Astrocyte (in vitro differentiated cells and primary cell): ENCODE data around the gene USF3. TPM values are rescaled to one million over a fixed set of nuclear protein-coding genes. Genes with fewer than 3 reads are reported as not detected.

Experiments
- DNase-seq: peaks from one replicate; pipeline ENCODE4 v3.0.0-alpha.2; 2010; ENCODE audit warnings: low read depth
- FAIRE-seq: peaks from 2 replicates; lab custom pipeline; 2011; peaks lifted over from hg19 to GRCh38; lab: Jason Lieb, UNC
- H2AFZ ChIP-seq: 2 replicates; pipeline ENCODE4 v1.6.0; 2012; ENCODE audit warnings: low read depth, low read length, inconsistent platforms
- H3K27ac ChIP-seq: 2 replicates; pipeline ENCODE4 v1.5.1; 2011; ENCODE audit warnings: low read depth, low read length, inconsistent platforms
- H3K27me3 ChIP-seq: 2 replicates; pipeline ENCODE4 v1.6.0; 2011; ENCODE audit warnings: low read length, inconsistent platforms; ENCODE audit not compliant: insufficient read depth
- H3K36me3 ChIP-seq: 2 replicates; pipeline ENCODE4 v1.5.1; 2011; ENCODE audit warnings: low read length, inconsistent platforms; ENCODE audit not compliant: insufficient read depth
- H3K4me1 ChIP-seq: 2 replicates; pipeline ENCODE4 v1.5.1; 2011; ENCODE audit warnings: low read length, inconsistent platforms; ENCODE audit not compliant: insufficient read depth
- H3K4me2 ChIP-seq: 2 replicates; pipeline ENCODE4 v1.6.0; 2012; ENCODE audit warnings: low read length, inconsistent platforms
- H3K4me3 ChIP-seq: 2 replicates; pipeline ENCODE4 v1.5.1; 2011; ENCODE audit warnings: low read depth, mild to moderate bottlenecking, low read length, inconsistent platforms; ENCODE audit not compliant: insufficient read depth
- H3K79me2 ChIP-seq: 2 replicates; pipeline ENCODE4 v1.6.0; 2012; ENCODE audit warnings: mild to moderate bottlenecking, low read length, inconsistent platforms; ENCODE audit not compliant: insufficient read depth
- H3K9ac ChIP-seq: 2 replicates; pipeline ENCODE4 v1.6.0; 2012; ENCODE audit warnings: mild to moderate bottlenecking, low read length, inconsistent platforms
- H3K9me3 ChIP-seq: 2 replicates; pipeline ENCODE4 v1.5.1; 2012; ENCODE audit warnings: low read depth, mild to moderate bottlenecking, low read length, inconsistent platforms; ENCODE audit not compliant: insufficient read depth
- H4K20me1 ChIP-seq: 2 replicates; pipeline ENCODE4 v1.6.0; 2012; ENCODE audit warnings: low read length, inconsistent platforms; ENCODE audit not compliant: insufficient read depth
- H3K27ac Mint-ChIP-seq: one replicate; pipeline ENCODE4 v1.8.0; 2021; ENCODE audit warnings: mild to moderate bottlenecking, mixed read lengths; ENCODE audit not compliant: unreplicated experiment
- H3K27me3 Mint-ChIP-seq: one replicate; pipeline ENCODE4 v1.8.0; 2021; ENCODE audit warnings: low read depth, mixed read lengths; ENCODE audit not compliant: unreplicated experiment
- H3K36me3 Mint-ChIP-seq: one replicate; pipeline ENCODE4 v1.8.0; 2021; ENCODE audit warnings: low read depth, mixed read lengths; ENCODE audit not compliant: unreplicated experiment
- H3K4me1 Mint-ChIP-seq: one replicate; pipeline ENCODE4 v1.8.0; 2021; ENCODE audit warnings: low read depth, mixed read lengths; ENCODE audit not compliant: unreplicated experiment
- H3K4me3 Mint-ChIP-seq: one replicate; pipeline ENCODE4 v1.8.0; 2021; ENCODE audit warnings: mild to moderate bottlenecking, moderate library complexity, mixed read lengths; ENCODE audit not compliant: unreplicated experiment
- H3K9me3 Mint-ChIP-seq: one replicate; pipeline ENCODE4 v1.8.0; 2021; ENCODE audit warnings: mild to moderate bottlenecking, mixed read lengths; ENCODE audit not compliant: unreplicated experiment
- EZH2 ChIP-seq: IDR thresholded peaks from 2 replicates; pipeline ENCODE4 v1.6.1; 2012; ENCODE audit warnings: mild to moderate bottlenecking, low read length, inconsistent platforms; ENCODE audit not compliant: insufficient read depth
- total RNA-seq: library from RNA; stranded (reverse); gene quantifications from 2 replicates; pipeline ENCODE4 v1.2.1, GENCODE V29; 2021
- TF ChIP-seq, protein P1 (sequence below): IDR thresholded peaks from 2 replicates; pipeline ENCODE4 v1.5.1; 2011; ENCODE audit warnings: low read depth, mild to moderate bottlenecking, inconsistent platforms, low read length, moderate library complexity; ENCODE audit not compliant: insufficient read depth

USF3 gene
- total RNA-seq, 1 donor from 2014 or later = 11.8 TPM

DNA sequence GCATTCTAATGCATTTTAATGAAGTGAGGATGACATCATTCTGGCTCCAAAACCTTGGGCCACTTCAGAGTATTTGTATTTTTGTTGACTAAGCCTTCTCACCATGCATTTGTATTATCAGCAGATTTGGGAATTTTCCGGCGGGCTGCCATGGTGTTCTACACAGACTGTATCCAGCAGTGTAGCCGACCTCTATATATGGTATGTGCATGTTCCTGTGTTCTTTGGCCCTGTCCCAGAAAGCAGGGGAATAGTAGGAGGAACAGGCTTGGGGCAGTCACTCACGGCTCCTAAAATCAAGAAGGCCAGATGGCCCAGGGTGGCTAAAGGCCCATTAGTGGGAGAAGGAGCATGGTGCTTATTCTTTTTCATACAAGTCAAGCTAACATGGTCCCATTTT is 80.5 kb downstream of the USF3 start:
- no peak for TF ChIP-seq EZH2
- TF ChIP-seq, protein P1, sequence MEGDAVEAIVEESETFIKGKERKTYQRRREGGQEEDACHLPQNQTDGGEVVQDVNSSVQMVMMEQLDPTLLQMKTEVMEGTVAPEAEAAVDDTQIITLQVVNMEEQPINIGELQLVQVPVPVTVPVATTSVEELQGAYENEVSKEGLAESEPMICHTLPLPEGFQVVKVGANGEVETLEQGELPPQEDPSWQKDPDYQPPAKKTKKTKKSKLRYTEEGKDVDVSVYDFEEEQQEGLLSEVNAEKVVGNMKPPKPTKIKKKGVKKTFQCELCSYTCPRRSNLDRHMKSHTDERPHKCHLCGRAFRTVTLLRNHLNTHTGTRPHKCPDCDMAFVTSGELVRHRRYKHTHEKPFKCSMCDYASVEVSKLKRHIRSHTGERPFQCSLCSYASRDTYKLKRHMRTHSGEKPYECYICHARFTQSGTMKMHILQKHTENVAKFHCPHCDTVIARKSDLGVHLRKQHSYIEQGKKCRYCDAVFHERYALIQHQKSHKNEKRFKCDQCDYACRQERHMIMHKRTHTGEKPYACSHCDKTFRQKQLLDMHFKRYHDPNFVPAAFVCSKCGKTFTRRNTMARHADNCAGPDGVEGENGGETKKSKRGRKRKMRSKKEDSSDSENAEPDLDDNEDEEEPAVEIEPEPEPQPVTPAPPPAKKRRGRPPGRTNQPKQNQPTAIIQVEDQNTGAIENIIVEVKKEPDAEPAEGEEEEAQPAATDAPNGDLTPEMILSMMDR = no peak
- Histone ChIP-seq H3K4me2 (no peak overlapping the region), H3K9ac (no peak overlapping the region), H3K27ac (no peak overlapping the region), H3K4me1 (no peaks in the 10 kb centered on the region), H3K27me3 (no peaks in the 10 kb centered on the region), H2AFZ (no peak overlapping the region), H3K36me3 (no peaks in the 10 kb centered on the region), H4K20me1 (no peaks in the 10 kb centered on the region), H3K9me3 (no peaks in the 10 kb centered on the region), H3K4me3 (no peak overlapping the region), H3K79me2 (no peaks in the 10 kb centered on the region)
- Mint-ChIP-seq H3K27ac (no peak overlapping the region), H3K4me3 (no peak overlapping the region), H3K36me3 (no peaks in the 10 kb centered on the region), H3K4me1 (no peaks in the 10 kb centered on the region), H3K27me3 (peaks cover 2% of the 10 kb centered on the region), H3K9me3 (no peaks in the 10 kb centered on the region)
- FAIRE-seq (no peak), DNase-seq (no peak)

DNA sequence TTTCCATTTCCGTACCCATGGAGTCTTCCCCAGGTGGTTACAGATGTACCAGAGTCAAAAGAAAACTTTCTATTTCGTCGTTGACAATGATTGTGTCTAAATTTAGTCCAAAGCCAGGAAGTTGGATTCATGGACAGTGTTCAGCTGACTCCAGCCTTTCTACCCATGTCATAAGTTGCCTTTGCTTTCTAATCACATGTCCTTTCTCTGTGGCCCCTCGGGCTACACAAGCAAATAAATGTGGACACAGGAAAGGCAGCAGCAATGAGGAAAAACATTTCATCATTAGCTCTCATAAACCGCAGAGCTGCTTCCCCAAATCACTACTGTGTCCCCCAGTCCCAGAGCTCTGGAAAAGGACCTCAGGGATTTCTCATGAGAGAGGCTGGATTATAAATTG is 82.0 kb downstream of the USF3 start:
- no peaks in the 10 kb centered on the region for H3K79me2 ChIP-seq
- Mint-ChIP-seq H3K36me3 (no peaks in the 10 kb centered on the region), H3K9me3 (no peaks in the 10 kb centered on the region), H3K4me3 (no peak overlapping the region), H3K4me1 (no peaks in the 10 kb centered on the region), H3K27ac (no peak overlapping the region), H3K27me3 (peaks cover 2% of the 10 kb centered on the region)
- FAIRE-seq (no peak), DNase-seq (no peak)
- H3K9me3 ChIP-seq = no peaks in the 10 kb centered on the region
- H2AFZ ChIP-seq = no peak overlapping the region
- H3K27me3 ChIP-seq = no peaks in the 10 kb centered on the region
- H3K27ac ChIP-seq = no peak overlapping the region
- H3K36me3 ChIP-seq = no peaks in the 10 kb centered on the region
- no peaks in the 10 kb centered on the region for H4K20me1 ChIP-seq
- H3K4me1 ChIP-seq = no peaks in the 10 kb centered on the region
- TF ChIP-seq, protein P1 = no peak
- TF ChIP-seq EZH2 = no peak
- no peak overlapping the region for H3K9ac ChIP-seq
- no peak overlapping the region for H3K4me3 ChIP-seq
- no peak overlapping the region for H3K4me2 ChIP-seq

GRCh38 chr3:113607219-113607596 is 89.2 kb downstream of the USF3 start:
- Histone ChIP-seq H3K36me3 (no peaks in the 10 kb centered on the region), H4K20me1 (no peaks in the 10 kb centered on the region), H3K4me1 (no peaks in the 10 kb centered on the region), H2AFZ (no peak overlapping the region), H3K4me3 (no peak overlapping the region), H3K27me3 (no peaks in the 10 kb centered on the region), H3K4me2 (no peak overlapping the region), H3K9me3 (no peaks in the 10 kb centered on the region), H3K9ac (no peak overlapping the region), H3K27ac (no peak overlapping the region), H3K79me2 (no peaks in the 10 kb centered on the region)
- no peak for FAIRE-seq
- Mint-ChIP-seq H3K4me3 (no peak overlapping the region), H3K4me1 (peaks cover 1% of the 10 kb centered on the region), H3K9me3 (no peaks in the 10 kb centered on the region), H3K36me3 (no peaks in the 10 kb centered on the region), H3K27me3 (peaks cover 7% of the 10 kb centered on the region), H3K27ac (no peak overlapping the region)
- TF ChIP-seq EZH2 = no peak
- TF ChIP-seq, protein P1 = no peak
- no peak for DNase-seq
